ENCODE data around the gene SPARCL1. TPM values are rescaled to one million over a fixed set of nuclear protein-coding genes. Genes with fewer than 3 reads are reported as not detected.

SPARCL1 gene
- total and polyA plus RNA-seq, 2 experiments from 2014 or later: 15.2 to 45.4 TPM

- no peaks in the 10 kb centered on the region for H3K79me2 ChIP-seq
- no peak overlapping the region for H3K4me2 ChIP-seq
- TF ChIP-seq EZH2 (IDR thresholded peaks at IDR 0.05; ENCODE audit: borderline replicate concordance) (no peak), EZH2phosphoT487 (IDR thresholded peaks at IDR 0.05; ENCODE audit: low read depth, severe bottlenecking, unreplicated experiment) (no peak), CTCF (IDR thresholded peaks at IDR 0.05; ENCODE audit: poor library complexity) (no peak)
- no peaks in the 10 kb centered on the region for H3K9me2 ChIP-seq (replicated peaks; ENCODE audit: insufficient read depth)
- H3K4me1 ChIP-seq (ENCODE audit: insufficient read depth): no peaks in the 10 kb centered on the region
- WGBS (ENCODE audit: low lambda C conversion rate, missing lambda C conversion rate): 50% methylated on average over 4 of the region's 4 CpGs
- no peak overlapping the region for H2AFZ ChIP-seq
- DNase-seq (ENCODE audit: low spot score): no peak
- no peak overlapping the region for H3K27ac ChIP-seq
- H3K4me3 ChIP-seq: no peak overlapping the region
- no peaks in the 10 kb centered on the region for H3K9me3 ChIP-seq (ENCODE audit: low read depth)
- no peaks in the 10 kb centered on the region for H4K20me1 ChIP-seq (ENCODE audit: insufficient read depth, poor library complexity, severe bottlenecking)
- peaks cover 2% of the 10 kb centered on the region for H3K27me3 ChIP-seq
- no peaks in the 10 kb centered on the region for H3K36me3 ChIP-seq (replicated peaks; ENCODE audit: insufficient read depth, low read depth)
Observed at GRCh38 chr4:87553182-87553581, 24.0 kb upstream of the SPARCL1 start.

- TF ChIP-seq EZH2phosphoT487 (IDR thresholded peaks at IDR 0.05; ENCODE audit: low read depth, severe bottlenecking, unreplicated experiment): no peak
- TF ChIP-seq CTCF (IDR thresholded peaks at IDR 0.05; ENCODE audit: poor library complexity): no peak
- TF ChIP-seq EZH2 (IDR thresholded peaks at IDR 0.05; ENCODE audit: borderline replicate concordance): no peak
- H3K4me2 ChIP-seq: no peak overlapping the region
- H3K27ac ChIP-seq: no peak overlapping the region
- H3K4me3 ChIP-seq: no peak overlapping the region
- no peaks in the 10 kb centered on the region for H3K79me2 ChIP-seq
- no peaks in the 10 kb centered on the region for H3K9me3 ChIP-seq (ENCODE audit: low read depth)
- H2AFZ ChIP-seq: no peak overlapping the region
- no peak for DNase-seq (ENCODE audit: low spot score)
- H3K27me3 ChIP-seq: peaks cover 2% of the 10 kb centered on the region
- no peaks in the 10 kb centered on the region for H3K36me3 ChIP-seq (replicated peaks; ENCODE audit: insufficient read depth, low read depth)
- no peaks in the 10 kb centered on the region for H3K9me2 ChIP-seq (replicated peaks; ENCODE audit: insufficient read depth)
- WGBS (ENCODE audit: low lambda C conversion rate, missing lambda C conversion rate): 57% methylated on average over 3 of the region's 3 CpGs
- H4K20me1 ChIP-seq (ENCODE audit: insufficient read depth, poor library complexity, severe bottlenecking): no peaks in the 10 kb centered on the region
- H3K4me1 ChIP-seq (ENCODE audit: insufficient read depth): no peaks in the 10 kb centered on the region
Observed at GRCh38 chr4:87551361-87551760, 22.2 kb upstream of the SPARCL1 start.

GRCh38 chr4:87547016-87547708, 18.0 kb upstream of the SPARCL1 start:
- Histone ChIP-seq H3K27ac (no peak overlapping the region), H3K79me2 (no peaks in the 10 kb centered on the region), H3K4me1 (ENCODE audit: insufficient read depth) (no peaks in the 10 kb centered on the region), H3K4me2 (no peak overlapping the region), H2AFZ (no peak overlapping the region), H3K9me3 (ENCODE audit: low read depth) (no peaks in the 10 kb centered on the region), H3K27me3 (peaks cover 2% of the 10 kb centered on the region), H4K20me1 (ENCODE audit: insufficient read depth, poor library complexity, severe bottlenecking) (no peaks in the 10 kb centered on the region), H3K36me3 (replicated peaks; ENCODE audit: insufficient read depth, low read depth) (no peaks in the 10 kb centered on the region), H3K4me3 (no peak overlapping the region), H3K9me2 (replicated peaks; ENCODE audit: insufficient read depth) (no peaks in the 10 kb centered on the region)
- 52% methylated on average over 5 of the region's 5 CpGs for WGBS (ENCODE audit: low lambda C conversion rate, missing lambda C conversion rate)
- no peak for DNase-seq (ENCODE audit: low spot score)
- TF ChIP-seq CTCF (IDR thresholded peaks at IDR 0.05; ENCODE audit: poor library complexity) (no peak), EZH2phosphoT487 (IDR thresholded peaks at IDR 0.05; ENCODE audit: low read depth, severe bottlenecking, unreplicated experiment) (no peak), EZH2 (IDR thresholded peaks at IDR 0.05; ENCODE audit: borderline replicate concordance) (no peak)

Data from hepatocyte (in vitro differentiated cells).